Neural progenitor cell (in vitro differentiated cells): ENCODE data around the gene LRRK2. TPM values are rescaled to one million over a fixed set of nuclear protein-coding genes. Genes with fewer than 3 reads are reported as not detected.

Source experiments
- DNase-seq: peaks from one replicate; pipeline ENCODE4 v3.0.0-alpha.2; 2016; ENCODE audit warnings: low spot score
- H2AFZ ChIP-seq: fragments of 200-600 bp; sonication (generic); replicated peaks from 2 replicates; pipeline ENCODE4 v1.6.1; 2016; ENCODE audit warnings: antibody characterized with exemption
- H3F3A ChIP-seq: fragments of 200-600 bp; sonication (generic); 2 replicates; pipeline ENCODE4 v1.6.1; 2016; ENCODE audit warnings: antibody characterized with exemption, low read depth
- H3K27ac ChIP-seq: fragments of 200-600 bp; sonication (generic); 2 replicates; pipeline ENCODE4 v1.5.1; 2016; ENCODE audit warnings: mild to moderate bottlenecking
- H3K27me3 ChIP-seq: fragments of 200-600 bp; sonication (generic); 2 replicates; pipeline ENCODE4 v1.6.1; 2016; ENCODE audit warnings: mild to moderate bottlenecking, moderate library complexity
- H3K36me3 ChIP-seq: fragments of 200-600 bp; sonication (generic); 2 replicates; pipeline ENCODE4 v1.5.1; 2016
- H3K4me1 ChIP-seq: fragments of 200-600 bp; sonication (generic); 2 replicates; pipeline ENCODE4 v1.6.1; 2016; ENCODE audit warnings: mixed run types
- H3K4me2 ChIP-seq: fragments of 200-600 bp; sonication (generic); 2 replicates; pipeline ENCODE4 v1.6.1; 2016
- H3K4me3 ChIP-seq: fragments of 200-600 bp; sonication (generic); 2 replicates; pipeline ENCODE4 v1.5.1; 2016
- H3K79me2 ChIP-seq: fragments of 200-600 bp; sonication (generic); 2 replicates; pipeline ENCODE4 v1.6.1; 2016; ENCODE audit warnings: low read depth
- H3K9ac ChIP-seq: fragments of 200-600 bp; sonication (generic); 2 replicates; pipeline ENCODE4 v1.6.1; 2016
- H3K9me3 ChIP-seq: fragments of 200-600 bp; sonication (generic); 2 replicates; pipeline ENCODE4 v1.5.1; 2016; ENCODE audit warnings: low read depth
- H4K20me1 ChIP-seq: fragments of 200-600 bp; sonication (generic); 2 replicates; pipeline ENCODE4 v1.6.1; 2016; ENCODE audit warnings: low read depth
- H3K27ac Mint-ChIP-seq: 3 replicates; pipeline ENCODE4 v1.8.0; 2021; ENCODE audit warnings: mixed read lengths
- H3K27me3 Mint-ChIP-seq: 2 replicates; pipeline ENCODE4 v1.8.0; 2022; ENCODE audit warnings: low read depth, mild to moderate bottlenecking, inconsistent platforms, moderate library complexity, mixed read lengths; ENCODE audit not compliant: insufficient read depth
- H3K36me3 Mint-ChIP-seq: 3 replicates; pipeline ENCODE4 v1.8.0; 2021; ENCODE audit warnings: mixed read lengths
- H3K4me1 Mint-ChIP-seq: 3 replicates; pipeline ENCODE4 v1.8.0; 2021; ENCODE audit warnings: mixed read lengths
- H3K4me3 Mint-ChIP-seq: 3 replicates; pipeline ENCODE4 v1.8.0; 2021; ENCODE audit warnings: mild to moderate bottlenecking, moderate library complexity, mixed read lengths
- H3K9me3 Mint-ChIP-seq: 3 replicates; pipeline ENCODE4 v1.8.0; 2020; ENCODE audit warnings: mixed read lengths
- CTCF ChIP-seq: fragments of 200-600 bp; sonication (generic); IDR thresholded peaks from 2 replicates; pipeline ENCODE4 v1.5.1; 2017; ENCODE audit warnings: antibody characterized with exemption, mild to moderate bottlenecking
- EZH2 ChIP-seq: fragments of 200-600 bp; sonication (generic); IDR thresholded peaks from 2 replicates; pipeline ENCODE4 v1.6.1; 2017; ENCODE audit warnings: antibody characterized with exemption, mild to moderate bottlenecking, moderate library complexity
- EZH2phosphoT487 ChIP-seq: fragments of 200-600 bp; sonication (generic); IDR thresholded peaks from 2 replicates; pipeline ENCODE4 v1.6.1; 2017; ENCODE audit warnings: antibody characterized with exemption
- total RNA-seq: library from RNA; depleted of rRNA; stranded (reverse); fragments of >200 nt; gene quantifications from 2 replicates; pipeline ENCODE4 v1.2.3, GENCODE V29; 2015; ENCODE audit warnings: low replicate concordance

Gene LRRK2
- total RNA-seq, 1 donor from 2014 or later, result 0.11 TPM

GRCh38 chr12:40192704-40193255, 32.0 kb upstream of the LRRK2 start:
- Mint-ChIP-seq H3K9me3 (peaks cover 9% of the 10 kb centered on the region), H3K4me1 (peaks cover 8% of the 10 kb centered on the region), H3K4me3 (no peak overlapping the region), H3K36me3 (no peaks in the 10 kb centered on the region), H3K27ac (no peak overlapping the region), H3K27me3 (no peaks in the 10 kb centered on the region)
- H3K9ac ChIP-seq, result no peak overlapping the region
- TF ChIP-seq EZH2phosphoT487 (no peak), EZH2 (no peak), CTCF (no peak)
- H3K4me2 ChIP-seq, result no peak overlapping the region
- no peaks in the 10 kb centered on the region for H3K4me1 ChIP-seq
- no peak overlapping the region for H3K4me3 ChIP-seq
- no peaks in the 10 kb centered on the region for H3K79me2 ChIP-seq
- H3K27ac ChIP-seq, result no peak overlapping the region
- peaks cover 9% of the 10 kb centered on the region for H3K9me3 ChIP-seq
- H3K36me3 ChIP-seq, result no peaks in the 10 kb centered on the region
- no peak for DNase-seq
- H3F3A ChIP-seq, result no peaks in the 10 kb centered on the region
- H4K20me1 ChIP-seq, result no peaks in the 10 kb centered on the region
- H3K27me3 ChIP-seq, result no peaks in the 10 kb centered on the region
- no peak overlapping the region for H2AFZ ChIP-seq

GRCh38 chr12:40194846-40195245, 30.0 kb upstream of the LRRK2 start:
- Histone ChIP-seq H3K27ac (no peak overlapping the region), H2AFZ (no peak overlapping the region), H3K79me2 (no peaks in the 10 kb centered on the region), H3K27me3 (no peaks in the 10 kb centered on the region), H4K20me1 (no peaks in the 10 kb centered on the region), H3F3A (no peaks in the 10 kb centered on the region), H3K9me3 (peaks cover 3% of the 10 kb centered on the region), H3K4me1 (no peaks in the 10 kb centered on the region), H3K9ac (no peak overlapping the region), H3K36me3 (no peaks in the 10 kb centered on the region), H3K4me3 (no peak overlapping the region), H3K4me2 (no peak overlapping the region)
- Mint-ChIP-seq H3K4me3 (no peak overlapping the region), H3K27ac (no peak overlapping the region), H3K9me3 (peaks cover 2% of the 10 kb centered on the region), H3K4me1 (peaks cover 8% of the 10 kb centered on the region), H3K27me3 (no peaks in the 10 kb centered on the region), H3K36me3 (no peaks in the 10 kb centered on the region)
- no peak for DNase-seq
- no peak for TF ChIP-seq EZH2phosphoT487

- no peaks in the 10 kb centered on the region for H3K27me3 ChIP-seq
- H3K27ac ChIP-seq, result no peak overlapping the region
- no peaks in the 10 kb centered on the region for H3K27me3 Mint-ChIP-seq
- no peak overlapping the region for H3K9ac ChIP-seq
- no peaks in the 10 kb centered on the region for H3K36me3 Mint-ChIP-seq
- H3K27ac Mint-ChIP-seq, result no peak overlapping the region
- no peaks in the 10 kb centered on the region for H3K79me2 ChIP-seq
- no peaks in the 10 kb centered on the region for H3K9me3 ChIP-seq
- H3K4me3 ChIP-seq, result no peak overlapping the region
- no peak overlapping the region for H3K4me3 Mint-ChIP-seq
- no peaks in the 10 kb centered on the region for H3K4me1 ChIP-seq
- TF ChIP-seq CTCF, result no peak
- H3F3A ChIP-seq, result no peaks in the 10 kb centered on the region
- H2AFZ ChIP-seq, result no peak overlapping the region
- no peak for DNase-seq
- peaks cover 8% of the 10 kb centered on the region for H3K4me1 Mint-ChIP-seq
- H3K36me3 ChIP-seq, result no peaks in the 10 kb centered on the region
- no peak overlapping the region for H3K4me2 ChIP-seq
- no peaks in the 10 kb centered on the region for H4K20me1 ChIP-seq
- H3K9me3 Mint-ChIP-seq, result no peaks in the 10 kb centered on the region
Measured at GRCh38 chr12:40197590-40197989, 27.2 kb upstream of the LRRK2 start.

- H3K4me2 ChIP-seq, result no peak overlapping the region
- no peak overlapping the region for H3K4me3 ChIP-seq
- no peak overlapping the region for H3K4me3 Mint-ChIP-seq
- no peak overlapping the region for H3K9ac ChIP-seq
- no peak for DNase-seq
- no peaks in the 10 kb centered on the region for H4K20me1 ChIP-seq
- H3K36me3 ChIP-seq, result no peaks in the 10 kb centered on the region
- no peaks in the 10 kb centered on the region for H3K36me3 Mint-ChIP-seq
- no peaks in the 10 kb centered on the region for H3K27me3 Mint-ChIP-seq
- H3K27me3 ChIP-seq, result no peaks in the 10 kb centered on the region
- no peak overlapping the region for H3K27ac Mint-ChIP-seq
- no peaks in the 10 kb centered on the region for H3F3A ChIP-seq
- no peaks in the 10 kb centered on the region for H3K9me3 Mint-ChIP-seq
- no peaks in the 10 kb centered on the region for H3K9me3 ChIP-seq
- no peak for TF ChIP-seq EZH2
- H3K79me2 ChIP-seq, result no peaks in the 10 kb centered on the region
- H3K4me1 ChIP-seq, result no peaks in the 10 kb centered on the region
- no peak overlapping the region for H3K27ac ChIP-seq
- peaks cover 1% of the 10 kb centered on the region for H3K4me1 Mint-ChIP-seq
- no peak overlapping the region for H2AFZ ChIP-seq
Measured at GRCh38 chr12:40198601-40199000, 26.2 kb upstream of the LRRK2 start.
